Measurements from ENCODE around the gene POLDIP3. TPM values are rescaled to one million over a fixed set of nuclear protein-coding genes. Genes with fewer than 3 reads are reported as not detected.

The POLDIP3 gene
- total and polyA plus RNA-seq, 2 of the 4 experiments (the other 2 are of a cell fraction): 33.9 to 43.6 TPM

GRCh38 chr22:42661985-42662831, 47.5 kb upstream of the POLDIP3 start:
- POLR2A ChIA-PET (ENCODE audit: unreplicated experiment): no interaction called here
- peak; percentile 90 for TF ChIP-seq RAD21 (IDR thresholded peaks at IDR 0.05; ENCODE audit: low read length)
- no peak for TF ChIP-seq MAFK (IDR thresholded peaks at IDR 0.05; ENCODE audit: low read depth, low read length)
- TF ChIP-seq POLR2A (IDR thresholded peaks at IDR 0.05; ENCODE audit: low read depth, low read length): peak; percentile 63
- TF ChIP-seq CEBPB (IDR thresholded peaks at IDR 0.05; ENCODE audit: low read depth, low read length): no peak
- no peak for TF ChIP-seq FOS (IDR thresholded peaks at IDR 0.05; ENCODE audit: low read depth, low read length)
- TF ChIP-seq USF2 (IDR thresholded peaks at IDR 0.05; ENCODE audit: low read depth, low read length): no peak
- TF ChIP-seq RFX5 (IDR thresholded peaks at IDR 0.05; ENCODE audit: low read depth, low read length): no peak
- TF ChIP-seq CHD1 (IDR thresholded peaks at IDR 0.05; ENCODE audit: low read depth, low read length): no peak
- TF ChIP-seq RCOR1 (IDR thresholded peaks at IDR 0.05; ENCODE audit: insufficient replicate concordance, low read length): no peak
- no peak for TF ChIP-seq NFE2L2 (IDR thresholded peaks at IDR 0.05; ENCODE audit: low read depth, low read length)
- peak; percentile 89 for TF ChIP-seq SMC3 (IDR thresholded peaks at IDR 0.05; ENCODE audit: low read depth, low read length)
- no peak for TF ChIP-seq ELK1 (IDR thresholded peaks at IDR 0.05; ENCODE audit: borderline replicate concordance, low read depth, low read length)
- peak; percentile 87 for TF ChIP-seq CTCF (conservative IDR thresholded peaks at IDR 0.05; ENCODE audit: low read depth, low read length)

More at GRCh38 chr22:42661985-42662831, 47.5 kb upstream of the POLDIP3 start:
- no peaks in the 10 kb centered on the region for H3K9me3 ChIP-seq (ENCODE audit: control insufficient read depth, insufficient read depth, low read length)
- intact Hi-C loops (cut with micrococcal nuclease): loop anchor here (1.0 kb wide), 1 partner anchor 158 kb away; no protein-coding TSS in a partner anchor
- H2BK120ac ChIP-seq (ENCODE audit: low read depth, low read length): peak overlapping the region; percentile 95
- CTCF ChIA-PET: no interaction called here
- H3K27me3 ChIP-seq (ENCODE audit: control insufficient read depth, insufficient read depth, low read length): no peaks in the 10 kb centered on the region
- H2BK20ac ChIP-seq (ENCODE audit: low read depth, low read length): peak overlapping the region; percentile 79
- DNase-seq: peak; percentile 53
- H2BK15ac ChIP-seq (ENCODE audit: low read depth, low read length): peak overlapping the region; percentile 90; the same call in 2 of the 3 replicates
- BruUV-seq (replicated peaks): no TSS peak
- H3K36me3 ChIP-seq (ENCODE audit: control insufficient read depth, insufficient read depth, low read length): no peaks in the 10 kb centered on the region
- H4K8ac ChIP-seq (ENCODE audit: low read depth in 2 of 2, low read length in 2 of 2): peak overlapping the region; percentile 81 to 87
- 0 out of 2 replicates have a peak overlapping the region, but pooled peaks have one; percentile 63 for H3K14ac ChIP-seq (replicated peaks; ENCODE audit: low read depth, low read length)
- in situ Hi-C loops (cut with MboI; ENCODE audit: low sequenced_read_pairs): loop anchor here (10.0 kb wide), 1 partner anchor 123 kb away; no protein-coding TSS in a partner anchor
- peak overlapping the region; percentile 77 for H3K9ac ChIP-seq (ENCODE audit: low read depth, low read length)
- peak overlapping the region; percentile 61 for H2BK5ac ChIP-seq (ENCODE audit: low read depth, low read length, poor library complexity, severe bottlenecking)
- peak overlapping the region; percentile 92 for H4K91ac ChIP-seq (ENCODE audit: insufficient read depth, low read depth, low read length)
- H3K4me2 ChIP-seq (ENCODE audit: low read depth, low read length): peak overlapping the region; percentile 97
- peak overlapping the region; percentile 89 for H3K4ac ChIP-seq (ENCODE audit: low read depth, low read length)
- H3K56ac ChIP-seq (ENCODE audit: extremely low read depth, insufficient read depth, low read length): peak overlapping the region; percentile 59; the same call in 1 of the 2 replicates
- H2AK5ac ChIP-seq (ENCODE audit: low read depth, low read length): peak overlapping the region; percentile 73
- ATAC-seq (ENCODE audit: low read depth): peak; percentile 95
- H3K18ac ChIP-seq (ENCODE audit: low read depth, low read length): peak overlapping the region; percentile 69; the same call in 1 of the 2 replicates
- H4K20me1 ChIP-seq (ENCODE audit: insufficient read depth, low read length): no peaks in the 10 kb centered on the region
- H3K4me3 ChIP-seq (ENCODE audit: insufficient read depth, low read depth, low read length): peak overlapping the region; percentile 63
- H3K23ac ChIP-seq (ENCODE audit: low read depth, low read length): peak overlapping the region; percentile 68; the same call in 1 of the 2 replicates
- no peaks in the 10 kb centered on the region for H3K4me1 ChIP-seq (ENCODE audit: control insufficient read depth, insufficient read depth, low read length)
- H2AK9ac ChIP-seq (replicated peaks; ENCODE audit: low read depth, low read length, poor library complexity): peak overlapping the region; percentile 80
- H4K5ac ChIP-seq (ENCODE audit: low read depth, low read length): peak overlapping the region; percentile 61
- no peaks in the 10 kb centered on the region for H3K9me1 ChIP-seq (ENCODE audit: insufficient read depth, low read length)
- H3K27ac ChIP-seq (ENCODE audit: insufficient read depth, low read length): peak overlapping the region; percentile 26; the same call in 1 of the 2 replicates
- dilution Hi-C loops (cut with HindIII; ENCODE audit: low sequenced_read_pairs, unreplicated experiment): no loop called here
- WGBS, 2 experiments (ENCODE audit: extremely low coverage in 2 of 2, insufficient read length in 1 of 2): 11% methylated on average over 11 of the region's 68 CpGs; no CpG with 5 or more reads in 1 of the 2 experiments
- peak overlapping the region; percentile 100 for H2AFZ ChIP-seq (replicated peaks; ENCODE audit: low read length, poor library complexity)
- H3K79me1 ChIP-seq (ENCODE audit: low read depth in 1 of 2, low read length in 2 of 2): no peaks in the 10 kb centered on the region
